ENCODE data around the gene PPP2R2D. TPM values are rescaled to one million over a fixed set of nuclear protein-coding genes. Genes with fewer than 3 reads are reported as not detected.

The PPP2R2D gene
- total and polyA plus RNA-seq, 5 experiments from 2014 or later, result 22.7 to 49.6 (median 38.3) TPM

GRCh38 chr10:131897297-131897899, 3.4 kb upstream of the PPP2R2D start:
- ATAC-seq (no peak), DNase-seq (no peak)
- POLR2A ChIA-PET, result interaction anchor here (1.3 kb wide), 1 partner anchor 11 kb away, joined by 3 read pairs; no protein-coding TSS in a partner anchor
- Mint-ChIP-seq H3K4me3 (no peak overlapping the region), H3K27ac (peak overlapping the region in 3 of 10 donors; percentile 44 to 69 (median 59)), H3K4me1 (peaks cover 14 to 42% (median 36%) of the 10 kb centered on the region in 4 donors), H3K27me3 (peaks cover 0 to 10% (median 2%) of the 10 kb centered on the region in 5 donors), H3K9me3 (no peaks in the 10 kb centered on the region), H3K36me3 (no peaks in the 10 kb centered on the region)

DNA sequence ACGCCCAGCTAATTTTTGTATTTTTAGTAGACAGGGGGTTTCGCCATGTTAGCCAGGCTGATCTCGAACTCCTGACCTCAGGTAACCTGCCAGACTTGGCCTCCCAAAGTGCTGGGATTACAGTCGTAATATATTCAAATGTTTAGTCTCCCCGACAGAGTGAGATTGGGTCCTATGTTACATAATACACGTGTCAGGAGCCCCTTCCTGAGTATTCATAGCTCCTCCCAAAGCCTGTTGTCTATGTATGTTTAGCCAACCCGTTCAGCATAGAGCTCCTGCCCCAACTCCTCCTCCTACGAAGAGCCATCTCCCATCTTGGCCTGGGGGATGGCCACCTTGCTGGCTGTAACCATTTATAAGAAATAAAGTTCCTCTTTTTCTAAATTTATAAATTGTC, 2.7 kb upstream of the PPP2R2D start:
- H3K27me3 Mint-ChIP-seq, result peaks cover 0 to 10% (median 2%) of the 10 kb centered on the region in 5 donors

DNA sequence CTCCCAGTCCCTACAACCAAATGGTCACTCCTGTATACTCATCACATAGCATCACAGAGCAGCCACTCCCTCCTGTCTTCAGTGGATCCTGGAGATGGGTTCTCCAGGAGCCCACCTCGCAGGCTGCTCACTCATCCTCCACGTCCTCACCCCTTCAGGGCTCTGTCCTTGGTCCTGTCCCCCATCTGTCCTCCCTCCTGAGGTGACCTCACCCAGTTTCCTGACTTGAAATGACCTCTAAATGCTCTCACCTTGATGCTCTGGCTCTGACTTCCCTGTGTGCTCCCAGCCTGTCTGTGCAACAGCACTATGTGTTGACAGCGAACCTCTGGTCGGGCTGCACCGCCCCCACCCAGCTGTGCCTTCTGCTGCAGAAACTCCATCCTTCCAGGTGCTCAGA, 2.1 kb upstream of the PPP2R2D start:
- Mint-ChIP-seq H3K27me3 (peaks cover 0 to 10% (median 2%) of the 10 kb centered on the region in 5 donors), H3K36me3 (no peaks in the 10 kb centered on the region), H3K4me3 (peak overlapping the region in 7 of 10 donors; percentile 29 to 90 (median 49)), H3K4me1 (peaks cover 17 to 53% (median 46%) of the 10 kb centered on the region in 4 donors), H3K27ac (peak overlapping the region in 3 of 10 donors; percentile 26 to 90 (median 36)), H3K9me3 (no peaks in the 10 kb centered on the region)
- DNase-seq (no peak), ATAC-seq (no peak)
- POLR2A ChIA-PET, result interaction anchor here (3.1 kb wide), 1 partner anchor 74 kb away, joined by 26 read pairs; no protein-coding TSS in a partner anchor

More for the DNA sequence above, 2.7 kb upstream of the PPP2R2D start:
- DNase-seq (no peak), ATAC-seq (no peak)
- H3K4me1 Mint-ChIP-seq, result peaks cover 14 to 48% (median 41%) of the 10 kb centered on the region in 4 donors
- POLR2A ChIA-PET, result interaction anchor here (0.7 kb wide), 1 partner anchor 11 kb away, joined by 3 read pairs; no protein-coding TSS in a partner anchor
- H3K4me3 Mint-ChIP-seq, result peak overlapping the region in 2 of 10 donors; percentile 7 to 16
- H3K9me3 Mint-ChIP-seq, result no peaks in the 10 kb centered on the region
- H3K27ac Mint-ChIP-seq, result peak overlapping the region in 1 of 10 donors; percentile 24
- no peaks in the 10 kb centered on the region for H3K36me3 Mint-ChIP-seq

DNA sequence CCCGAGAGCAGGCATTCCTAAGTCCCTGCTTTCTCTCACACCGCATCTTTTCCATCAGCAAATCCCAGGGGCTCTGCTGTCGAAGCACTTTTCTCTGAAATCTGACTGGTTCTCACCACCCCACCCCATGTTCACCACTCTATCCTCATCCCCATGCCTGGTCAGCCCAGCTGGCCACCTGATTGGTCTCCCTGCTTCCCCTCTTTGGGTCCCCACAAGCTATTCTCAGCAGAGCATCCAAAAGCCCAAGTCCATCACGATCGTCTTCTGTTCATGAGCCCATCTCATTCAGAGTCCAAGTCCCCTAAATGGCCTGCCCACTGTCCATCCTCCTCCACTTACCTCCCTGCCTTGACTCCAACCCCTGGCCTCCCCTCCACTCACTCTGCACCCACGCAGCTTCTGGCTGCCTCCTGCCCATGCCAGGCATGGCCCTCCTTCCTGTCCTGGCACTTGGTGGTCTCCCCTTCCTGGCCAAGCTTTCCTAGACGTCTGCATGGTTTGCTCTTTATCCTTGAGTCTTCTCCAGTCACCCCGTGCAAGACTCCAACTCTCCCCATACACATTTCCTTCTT, 1.6 kb upstream of the PPP2R2D start:
- peak overlapping the region; percentile 29 to 90 (median 86) for H3K4me3 Mint-ChIP-seq
- ATAC-seq (no peak), DNase-seq (no peak)
- H3K36me3 Mint-ChIP-seq, result no peaks in the 10 kb centered on the region
- H3K4me1 Mint-ChIP-seq, result peaks cover 18 to 57% (median 50%) of the 10 kb centered on the region in 4 donors
- H3K27ac Mint-ChIP-seq, result peak overlapping the region in 7 of 10 donors; percentile 18 to 94 (median 40)
- POLR2A ChIA-PET, result interaction anchor here (1.1 to 3.4 kb wide), 3 partner anchors 74 to 84 kb away, joined by 3 to 26 read pairs (median 14); partner anchors contain the start of gene BNIP3
- H3K9me3 Mint-ChIP-seq, result no peaks in the 10 kb centered on the region
- peaks cover 0 to 10% (median 2%) of the 10 kb centered on the region in 5 donors for H3K27me3 Mint-ChIP-seq

- peak overlapping the region; percentile 40 to 94 (median 92) for H3K27ac Mint-ChIP-seq
- H3K36me3 Mint-ChIP-seq, result no peaks in the 10 kb centered on the region
- no peaks in the 10 kb centered on the region for H3K9me3 Mint-ChIP-seq
- POLR2A ChIA-PET, result interaction anchor here (1.1 to 3.4 kb wide), 5 partner anchors 14 to 83 kb away, joined by 3 to 26 read pairs (median 6); partner anchors contain the start of gene BNIP3
- H3K4me1 Mint-ChIP-seq, result peaks cover 20 to 63% (median 56%) of the 10 kb centered on the region in 4 donors
- no peak for DNase-seq
- H3K27me3 Mint-ChIP-seq, result peaks cover 0 to 10% (median 2%) of the 10 kb centered on the region in 5 donors
- peak overlapping the region; percentile 83 to 92 (median 88) for H3K4me3 Mint-ChIP-seq
- no peak for ATAC-seq
Measured at GRCh38 chr10:131899695-131900349, 986 bp upstream of the PPP2R2D start.

GRCh38 chr10:131901181-131901829, 497 bp downstream of the PPP2R2D start:
- peaks cover 0 to 5% (median 0%) of the 10 kb centered on the region in 3 donors for H3K36me3 Mint-ChIP-seq
- peak overlapping the region; percentile 83 to 94 (median 93) for H3K27ac Mint-ChIP-seq
- H3K27me3 Mint-ChIP-seq, result peaks cover 0 to 10% (median 2%) of the 10 kb centered on the region in 5 donors
- H3K4me1 Mint-ChIP-seq, result peaks cover 25 to 72% (median 65%) of the 10 kb centered on the region in 4 donors
- H3K9me3 Mint-ChIP-seq, result no peaks in the 10 kb centered on the region
- peak overlapping the region; percentile 81 to 93 (median 86) for H3K4me3 Mint-ChIP-seq
- ATAC-seq, result peak; percentile 9 to 33
- DNase-seq, result peak; percentile 20 to 71 (median 49)
- POLR2A ChIA-PET, result interaction anchor here (0.8 to 3.4 kb wide), 7 partner anchors 10 to 122 kb away, joined by 3 to 26 read pairs (median 4); partner anchors contain the start of gene BNIP3

- peak overlapping the region; percentile 83 to 94 (median 93) for H3K27ac Mint-ChIP-seq
- H3K9me3 Mint-ChIP-seq, result no peaks in the 10 kb centered on the region
- POLR2A ChIA-PET, result interaction anchor here (2.4 to 3.4 kb wide), 3 partner anchors 16 to 79 kb away, joined by 6 to 26 read pairs (median 14); partner anchors contain the start of gene BNIP3
- peaks cover 0 to 9% (median 0%) of the 10 kb centered on the region in 3 donors for H3K36me3 Mint-ChIP-seq
- DNase-seq, result no peak
- H3K27me3 Mint-ChIP-seq, result peaks cover 0 to 10% (median 2%) of the 10 kb centered on the region in 5 donors
- H3K4me1 Mint-ChIP-seq, result peaks cover 24 to 70% (median 62%) of the 10 kb centered on the region in 4 donors
- ATAC-seq, result no peak
- peak overlapping the region; percentile 81 to 93 (median 86) for H3K4me3 Mint-ChIP-seq
Measured at GRCh38 chr10:131902211-131902610, 1.4 kb downstream of the PPP2R2D start.

- H3K27me3 Mint-ChIP-seq, result peaks cover 0 to 10% (median 2%) of the 10 kb centered on the region in 5 donors
- ATAC-seq (no peak), DNase-seq (no peak)
- H3K27ac Mint-ChIP-seq, result peak overlapping the region in 9 of 10 donors; percentile 83 to 94 (median 93)
- peaks cover 0 to 9% (median 0%) of the 10 kb centered on the region in 3 donors for H3K36me3 Mint-ChIP-seq
- POLR2A ChIA-PET, result interaction anchor here (0.8 kb wide), 1 partner anchor 26 kb away, joined by 3 read pairs; no protein-coding TSS in a partner anchor
- H3K4me3 Mint-ChIP-seq, result peak overlapping the region; percentile 81 to 93 (median 86)
- H3K9me3 Mint-ChIP-seq, result no peaks in the 10 kb centered on the region
- H3K4me1 Mint-ChIP-seq, result peaks cover 23 to 71% (median 64%) of the 10 kb centered on the region in 4 donors
Measured at GRCh38 chr10:131902691-131903090, 1.9 kb downstream of the PPP2R2D start.

DNA sequence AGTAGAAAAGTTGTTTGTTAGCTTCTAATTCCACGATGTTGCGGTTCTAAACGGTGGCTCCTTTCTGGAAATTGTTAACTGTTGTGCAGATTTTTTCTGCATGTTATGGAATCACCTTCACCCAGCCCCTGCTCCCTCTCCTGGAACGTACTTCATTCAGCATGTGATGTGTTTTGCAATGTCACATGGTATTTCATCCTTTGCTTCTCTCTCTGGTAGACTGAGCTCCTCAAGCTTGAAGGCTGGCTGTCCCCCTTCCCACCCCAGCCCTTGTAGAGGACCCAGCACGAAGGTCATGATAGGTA, 4.4 kb downstream of the PPP2R2D start:
- H3K4me3 Mint-ChIP-seq, result peak overlapping the region; percentile 69 to 89 (median 82)
- no peak for ATAC-seq
- POLR2A ChIA-PET, result interaction anchor here (0.6 to 1.4 kb wide), 4 partner anchors 67 to 1912 kb away, joined by 3 to 5 read pairs (median 4); partner anchors contain the start of gene BNIP3
- DNase-seq, result no peak
- H3K27ac Mint-ChIP-seq, result peak overlapping the region; percentile 83 to 99 (median 94)
- H3K9me3 Mint-ChIP-seq, result no peaks in the 10 kb centered on the region
- H3K27me3 Mint-ChIP-seq, result no peaks in the 10 kb centered on the region
- H3K36me3 Mint-ChIP-seq, result peaks cover 0 to 13% (median 0%) of the 10 kb centered on the region in 3 donors
- H3K4me1 Mint-ChIP-seq, result peaks cover 38 to 82% (median 77%) of the 10 kb centered on the region in 4 donors

DNA sequence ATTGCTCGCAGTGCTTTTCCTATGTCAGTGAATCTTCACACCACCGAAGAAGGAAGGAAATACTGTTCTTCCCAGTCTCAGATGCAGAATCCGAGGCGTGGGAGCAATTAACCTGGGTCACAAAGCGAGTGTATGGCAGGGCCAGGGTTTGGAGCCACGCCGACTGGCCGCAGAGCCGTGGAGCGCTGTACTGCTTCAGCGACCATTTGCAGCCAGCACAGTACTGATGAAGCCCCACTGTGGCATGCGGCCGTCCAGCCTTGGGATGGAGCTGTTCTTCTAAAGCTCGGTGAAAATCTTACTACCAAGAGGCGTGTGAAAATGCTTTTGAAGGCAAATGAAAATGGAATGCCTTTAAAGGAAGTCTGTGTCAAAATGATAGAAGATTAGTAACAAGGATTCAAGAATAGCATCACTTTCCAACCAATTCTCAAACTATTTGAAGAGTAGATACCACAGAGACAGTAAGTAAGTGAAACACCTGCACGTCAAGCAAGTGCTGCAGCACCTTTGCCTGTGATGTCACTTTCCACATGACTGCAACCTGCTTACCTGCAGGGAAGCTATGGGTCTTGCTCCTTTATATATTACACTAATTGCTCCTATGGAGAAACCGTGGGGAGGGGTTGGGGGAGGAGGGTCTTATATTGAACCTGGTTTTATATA, 4.9 kb downstream of the PPP2R2D start:
- DNase-seq (no peak), ATAC-seq (no peak)
- H3K27ac Mint-ChIP-seq, result peak overlapping the region; percentile 83 to 99 (median 92)
- no peaks in the 10 kb centered on the region for H3K27me3 Mint-ChIP-seq
- no peaks in the 10 kb centered on the region for H3K9me3 Mint-ChIP-seq
- H3K4me3 Mint-ChIP-seq, result peak overlapping the region; percentile 6 to 89 (median 82)
- peaks cover 0 to 16% (median 0%) of the 10 kb centered on the region in 3 donors for H3K36me3 Mint-ChIP-seq
- POLR2A ChIA-PET, result interaction anchor here (0.9 kb wide), 1 partner anchor 73 kb away, joined by 3 read pairs; no protein-coding TSS in a partner anchor
- peaks cover 38 to 83% (median 81%) of the 10 kb centered on the region in 4 donors for H3K4me1 Mint-ChIP-seq

- peaks cover 0 to 18% (median 0%) of the 10 kb centered on the region in 3 donors for H3K36me3 Mint-ChIP-seq
- peak overlapping the region in 9 of 10 donors; percentile 11 to 84 (median 63) for H3K4me3 Mint-ChIP-seq
- peak overlapping the region; percentile 83 to 99 (median 92) for H3K27ac Mint-ChIP-seq
- H3K27me3 Mint-ChIP-seq, result no peaks in the 10 kb centered on the region
- DNase-seq, result no peak
- H3K4me1 Mint-ChIP-seq, result peaks cover 39 to 88% (median 86%) of the 10 kb centered on the region in 4 donors
- no peak for ATAC-seq
- POLR2A ChIA-PET, result no interaction called here
- no peaks in the 10 kb centered on the region for H3K9me3 Mint-ChIP-seq
Measured at GRCh38 chr10:131906269-131906639, 5.4 kb downstream of the PPP2R2D start.
